ENCODE results near the gene CTNNA3.

CTNNA3 gene

GRCh38 chr10:66951896-66952295 is 744.1 kb downstream of the CTNNA3 start:
- DNase-seq (ENCODE audit: low read depth in 2 of 3, low spot score in 2 of 3) = no peak

- DNase-seq (ENCODE audit: low read depth in 2 of 3, low spot score in 2 of 3) = no peak
Measured at GRCh38 chr10:66943590-66943989, 752.4 kb downstream of the CTNNA3 start.

GRCh38 chr10:66942407-66942806 is 753.6 kb downstream of the CTNNA3 start:
- DNase-seq (ENCODE audit: low read depth in 2 of 3, low spot score in 2 of 3) = no peak

- no peak for DNase-seq (ENCODE audit: low read depth in 2 of 3, low spot score in 2 of 3)
Measured at GRCh38 chr10:66941491-66941890, 754.5 kb downstream of the CTNNA3 start.

- no peak for DNase-seq (ENCODE audit: low read depth in 2 of 3, low spot score in 2 of 3)
Measured at GRCh38 chr10:66940965-66941364, 755.0 kb downstream of the CTNNA3 start.

GRCh38 chr10:66934711-66935110 is 761.3 kb downstream of the CTNNA3 start:
- DNase-seq (ENCODE audit: low read depth in 2 of 3, low spot score in 2 of 3) = no peak

- DNase-seq (ENCODE audit: low read depth in 2 of 3, low spot score in 2 of 3) = no peak
Measured at GRCh38 chr10:66931949-66932343, 764.0 kb downstream of the CTNNA3 start.

GRCh38 chr10:66931340-66931948 is 764.6 kb downstream of the CTNNA3 start:
- DNase-seq (ENCODE audit: low read depth in 2 of 3, low spot score in 2 of 3) = no peak

- DNase-seq (ENCODE audit: low read depth in 2 of 3, low spot score in 2 of 3) = no peak
Measured at GRCh38 chr10:66929375-66929774, 766.6 kb downstream of the CTNNA3 start.

GRCh38 chr10:66928776-66929175 is 767.2 kb downstream of the CTNNA3 start:
- no peak for DNase-seq (ENCODE audit: low read depth in 2 of 3, low spot score in 2 of 3)

- DNase-seq (ENCODE audit: low read depth in 2 of 3, low spot score in 2 of 3) = no peak
Measured at GRCh38 chr10:66927971-66928770, 767.8 kb downstream of the CTNNA3 start.

GRCh38 chr10:66927251-66927935 is 768.6 kb downstream of the CTNNA3 start:
- no peak for DNase-seq (ENCODE audit: low read depth in 2 of 3, low spot score in 2 of 3)

GRCh38 chr10:66926841-66927240 is 769.2 kb downstream of the CTNNA3 start:
- DNase-seq (ENCODE audit: low read depth in 2 of 3, low spot score in 2 of 3) = no peak

- no peak for DNase-seq (ENCODE audit: low read depth in 2 of 3, low spot score in 2 of 3)
Measured at GRCh38 chr10:66925896-66926715, 769.9 kb downstream of the CTNNA3 start, which contains the start of gene LRRTM3. TSS of gene LRRTM3 (plus strand) at chr10:66926036.

GRCh38 chr10:66925373-66925772 is 770.6 kb downstream of the CTNNA3 start:
- no peak for DNase-seq (ENCODE audit: low read depth in 2 of 3, low spot score in 2 of 3)

- DNase-seq (ENCODE audit: low read depth in 2 of 3, low spot score in 2 of 3) = no peak
Measured at GRCh38 chr10:66924674-66925345, 771.2 kb downstream of the CTNNA3 start.

GRCh38 chr10:66919248-66919647 is 776.7 kb downstream of the CTNNA3 start:
- DNase-seq (ENCODE audit: low read depth in 2 of 3, low spot score in 2 of 3) = no peak

GRCh38 chr10:66917104-66917503 is 778.9 kb downstream of the CTNNA3 start:
- DNase-seq (ENCODE audit: low read depth in 2 of 3, low spot score in 2 of 3) = no peak

- DNase-seq (ENCODE audit: low read depth in 2 of 3, low spot score in 2 of 3) = no peak
Measured at GRCh38 chr10:66916030-66916429, 780.0 kb downstream of the CTNNA3 start.

- DNase-seq (ENCODE audit: low read depth in 2 of 3, low spot score in 2 of 3) = no peak
Measured at GRCh38 chr10:66910671-66911070, 785.3 kb downstream of the CTNNA3 start.

- DNase-seq (ENCODE audit: low read depth in 2 of 3, low spot score in 2 of 3) = no peak
Measured at GRCh38 chr10:66892871-66893270, 803.1 kb downstream of the CTNNA3 start.
